IMR-90 (cell line): Measurements from ENCODE around the gene FARS2. TPM values are rescaled to one million over a fixed set of nuclear protein-coding genes. Genes with fewer than 3 reads are reported as not detected.

Source experiments
- ATAC-seq: fragments of 200-7000 bp; cut with Tn5 transposase; 2 replicates; pipeline ENCODE4 v1.9.1; 2020; ENCODE audit warnings: low read depth, mild to moderate bottlenecking, moderate library complexity
- BruUV-seq: library from RNA; stranded (reverse); fragments of 400-500 nt; replicated peaks from 2 replicates; lab custom pipeline; 2021; lab: Mats Ljungman, UMichigan
- CTCF ChIA-PET: fragments of 300-600 bp; formaldehyde crosslinking; extraction: SDS; loops from one replicate; lab custom pipeline; 2021; ENCODE audit warnings: antibody characterized with exemption; lab: Yijun Ruan, JAX
- POLR2A ChIA-PET: fragments of 300-600 bp; sonication (Branson Sonifier 250); formaldehyde crosslinking; loops from one replicate; lab custom pipeline; 2022; ENCODE audit warnings: antibody characterized with exemption; ENCODE audit not compliant: unreplicated experiment; lab: Charles Lee
- DNase-seq: peaks from one replicate; pipeline ENCODE4 v3.0.0; 2013
- H2AFZ ChIP-seq: replicated peaks from 2 replicates; pipeline ENCODE3; 2013; ENCODE audit warnings: low read length, mild to moderate bottlenecking; ENCODE audit not compliant: poor library complexity
- H2AK5ac ChIP-seq: 2 replicates; pipeline ENCODE4 v1.6.1; 2013; ENCODE audit warnings: low read depth, low read length, inconsistent platforms
- H2AK9ac ChIP-seq: replicated peaks from 2 replicates; pipeline ENCODE3; 2013; ENCODE audit warnings: mild to moderate bottlenecking, low read depth, low read length, moderate library complexity; ENCODE audit not compliant: poor library complexity
- H2BK120ac ChIP-seq: 2 replicates; pipeline ENCODE4 v1.6.1; 2013; ENCODE audit warnings: low read depth, low read length, inconsistent platforms
- H2BK15ac ChIP-seq: 3 replicates; pipeline ENCODE4 v1.6.1; 2013; ENCODE audit warnings: low read depth, low read length, inconsistent platforms
- H2BK20ac ChIP-seq: 2 replicates; pipeline ENCODE4 v1.6.1; 2013; ENCODE audit warnings: low read depth, mild to moderate bottlenecking, inconsistent platforms, low read length, moderate library complexity
- H2BK5ac ChIP-seq: 2 replicates; pipeline ENCODE4 v1.6.1; 2013; ENCODE audit warnings: mild to moderate bottlenecking, low read depth, low read length, inconsistent platforms; ENCODE audit not compliant: poor library complexity, severe bottlenecking
- H3K14ac ChIP-seq: replicated peaks from 2 replicates; pipeline ENCODE4 v1.6.1; 2013; ENCODE audit warnings: low read depth, low read length, inconsistent platforms
- H3K18ac ChIP-seq: 2 replicates; pipeline ENCODE4 v1.6.1; 2013; ENCODE audit warnings: low read depth, low read length, control low read depth
- H3K23ac ChIP-seq: 2 replicates; pipeline ENCODE4 v1.6.1; 2013; ENCODE audit warnings: low read depth, low read length, inconsistent platforms
- H3K27ac ChIP-seq: 2 replicates; pipeline ENCODE4 v1.5.1; 2013; ENCODE audit warnings: mild to moderate bottlenecking, control low read depth, low read length; ENCODE audit not compliant: insufficient read depth
- H3K27me3 ChIP-seq: 2 replicates; pipeline ENCODE4 v1.6.1; 2013; ENCODE audit warnings: low read length; ENCODE audit not compliant: control insufficient read depth, insufficient read depth
- H3K36me3 ChIP-seq: 2 replicates; pipeline ENCODE4 v1.6.1; 2013; ENCODE audit warnings: low read length, mixed read lengths; ENCODE audit not compliant: control insufficient read depth, insufficient read depth
- H3K4ac ChIP-seq: 2 replicates; pipeline ENCODE4 v1.6.1; 2013; ENCODE audit warnings: low read depth, low read length, inconsistent platforms
- H3K4me1 ChIP-seq: 2 replicates; pipeline ENCODE4 v1.6.1; 2013; ENCODE audit warnings: low read length, mixed read lengths; ENCODE audit not compliant: control insufficient read depth, insufficient read depth
- H3K4me2 ChIP-seq: 2 replicates; pipeline ENCODE4 v1.6.1; 2013; ENCODE audit warnings: low read depth, mild to moderate bottlenecking, control low read depth, low read length, moderate library complexity
- H3K4me3 ChIP-seq: 2 replicates; pipeline ENCODE4 v1.5.1; 2013; ENCODE audit warnings: low read depth, mild to moderate bottlenecking, control low read depth, low read length, moderate library complexity; ENCODE audit not compliant: insufficient read depth
- H3K56ac ChIP-seq: 2 replicates; pipeline ENCODE4 v1.6.1; 2013; ENCODE audit warnings: low read length, inconsistent platforms; ENCODE audit not compliant: insufficient read depth; ENCODE audit errors: extremely low read depth
- H3K79me1 ChIP-seq, 2 experiments: 2 replicates each; pipeline ENCODE4 v1.6.1; 2013; ENCODE audit warnings: low read length in 2 of 2, inconsistent platforms in 1 of 2, low read depth in 1 of 2
- H3K9ac ChIP-seq: 2 replicates; pipeline ENCODE4 v1.6.1; 2013; ENCODE audit warnings: low read depth, low read length, control low read depth
- H3K9me1 ChIP-seq: 2 replicates; pipeline ENCODE4 v1.6.1; 2013; ENCODE audit warnings: low read length, inconsistent platforms; ENCODE audit not compliant: insufficient read depth
- H3K9me3 ChIP-seq: 2 replicates; pipeline ENCODE4 v1.6.1; 2013; ENCODE audit warnings: low read length; ENCODE audit not compliant: control insufficient read depth, insufficient read depth
- H4K20me1 ChIP-seq: 2 replicates; pipeline ENCODE4 v1.6.1; 2013; ENCODE audit warnings: low read length, inconsistent platforms; ENCODE audit not compliant: insufficient read depth
- H4K5ac ChIP-seq: 2 replicates; pipeline ENCODE4 v1.6.1; 2013; ENCODE audit warnings: mild to moderate bottlenecking, low read depth, low read length, control low read depth
- H4K8ac ChIP-seq, 2 experiments: 2 replicates each; pipeline ENCODE4 v1.6.1; 2013; ENCODE audit warnings: low read depth in 2 of 2, low read length in 2 of 2, control low read depth in 1 of 2, inconsistent platforms in 1 of 2
- H4K91ac ChIP-seq: 2 replicates; pipeline ENCODE4 v1.6.1; 2013; ENCODE audit warnings: low read depth, low read length, inconsistent platforms; ENCODE audit not compliant: insufficient read depth
- BHLHE40 ChIP-seq: fragments of 150-350 bp; IDR thresholded peaks from 2 replicates; pipeline ENCODE4 v1.6.1; 2016; ENCODE audit warnings: mild to moderate bottlenecking, low read depth, low read length
- CHD1 ChIP-seq: IDR thresholded peaks from 2 replicates; pipeline ENCODE4 v1.6.1; 2012; ENCODE audit warnings: low read depth, low read length, improper control_type of control experiment
- ELK1 ChIP-seq: fragments of 150-350 bp; IDR thresholded peaks from 2 replicates; pipeline ENCODE4 v1.6.1; 2016; ENCODE audit warnings: low read depth, mild to moderate bottlenecking, low read length, moderate library complexity, borderline replicate concordance
- FOS ChIP-seq: fragments of 150-350 bp; IDR thresholded peaks from 2 replicates; pipeline ENCODE4 v1.6.1; 2016; ENCODE audit warnings: low read depth, low read length
- MAFK ChIP-seq: IDR thresholded peaks from 2 replicates; pipeline ENCODE4 v1.6.1; 2012; ENCODE audit warnings: low read depth, low read length, improper control_type of control experiment
- MAZ ChIP-seq: IDR thresholded peaks from 2 replicates; pipeline ENCODE4 v1.6.1; 2012; ENCODE audit warnings: low read depth, mild to moderate bottlenecking, low read length, improper control_type of control experiment, moderate library complexity, borderline replicate concordance
- MXI1 ChIP-seq: IDR thresholded peaks from 2 replicates; pipeline ENCODE4 v1.6.1; 2012; ENCODE audit warnings: low read depth, mild to moderate bottlenecking, low read length, moderate library complexity, borderline replicate concordance
- NFE2L2 ChIP-seq: fragments of 150-350 bp; IDR thresholded peaks from 2 replicates; pipeline ENCODE4 v1.6.1; 2016; ENCODE audit warnings: low read depth, mild to moderate bottlenecking, low read length
- POLR2A ChIP-seq: IDR thresholded peaks from 2 replicates; pipeline ENCODE4 v1.6.1; 2012; ENCODE audit warnings: mild to moderate bottlenecking, low read depth, low read length
- RAD21 ChIP-seq: IDR thresholded peaks from 2 replicates; pipeline ENCODE4 v1.6.1; 2012; ENCODE audit warnings: low read length, improper control_type of control experiment
- RCOR1 ChIP-seq: IDR thresholded peaks from 2 replicates; pipeline ENCODE4 v1.6.1; 2012; ENCODE audit warnings: mild to moderate bottlenecking, low read length, improper control_type of control experiment; ENCODE audit not compliant: insufficient replicate concordance
- RFX5 ChIP-seq: IDR thresholded peaks from 2 replicates; pipeline ENCODE4 v1.8.0; 2012; ENCODE audit warnings: low read depth, mild to moderate bottlenecking, low read length, moderate library complexity
- SMC3 ChIP-seq: fragments of 150-350 bp; IDR thresholded peaks from 2 replicates; pipeline ENCODE4 v1.6.1; 2016; ENCODE audit warnings: low read depth, mild to moderate bottlenecking, antibody characterized with exemption, low read length, moderate library complexity
- USF2 ChIP-seq: fragments of 150-350 bp; IDR thresholded peaks from 2 replicates; pipeline ENCODE4 v1.6.1; 2017; ENCODE audit warnings: mild to moderate bottlenecking, antibody characterized with exemption, low read length, low read depth
- WGBS, 2 experiments: methylation state at CpG; one replicate each; pipeline versions ENCODE4 v1.1.5 to v1.1.7; 2013; ENCODE audit warnings: missing lambda C conversion rate in 2 of 2; ENCODE audit not compliant: insufficient read length in 1 of 2; ENCODE audit errors: extremely low coverage in 2 of 2; 5-methylcytosine and 5-hydroxymethylcytosine counted together
- dilution Hi-C: fragments of 300-500 bp; cut with HindIII; formaldehyde crosslinking; loops from one replicate; pipeline ENCODE4 v1.14.3; 2018; ENCODE audit warnings: low sequenced_read_pairs; ENCODE audit not compliant: unreplicated experiment
- in situ Hi-C: fragments of 300-500 bp; cut with MboI; formaldehyde crosslinking; loops from 3 replicates; pipeline ENCODE4 v1.14.3; 2019; ENCODE audit warnings: low sequenced_read_pairs, inconsistent platforms, mixed read lengths
- intact Hi-C: fragments of 100-400 bp; cut with micrococcal nuclease; formaldehyde crosslinking; loops from 2 replicates; pipeline ENCODE4 v1.10.0; 2022
- polyA plus RNA-seq, 3 experiments: library from polyadenylated mRNA; depleted of rRNA; stranded (reverse); fragments of >200 nt; gene quantifications; 2 replicates each; pipeline ENCODE4 v1.2.3, GENCODE V29; 2012; ENCODE audit warnings: low replicate concordance in 1 of 3
- total RNA-seq: library from RNA; depleted of rRNA; stranded (reverse); fragments of >200 nt; gene quantifications from 2 replicates; pipeline ENCODE4 v1.2.3, GENCODE V29; 2012

FARS2 gene
- total and polyA plus RNA-seq, 2 of the 4 experiments (the other 2 are of a cell fraction): 12.1 to 28.9 TPM

GRCh38 chr6:5712349-5713215 lies 451.3 kb downstream of the FARS2 start (continued):
- TF ChIP-seq ELK1: no peak

GRCh38 chr6:5713519-5713918 lies 452.2 kb downstream of the FARS2 start:
- no peaks in the 10 kb centered on the region for H3K36me3 ChIP-seq
- in situ Hi-C loops (no loop called here), dilution Hi-C loops (no loop called here), intact Hi-C loops (no loop called here)
- no peak overlapping the region for H3K4ac ChIP-seq
- no peak overlapping the region for H4K8ac ChIP-seq
- no peak overlapping the region for H2AFZ ChIP-seq
- no peak overlapping the region for H3K9ac ChIP-seq
- H3K14ac ChIP-seq: no peak overlapping the region
- H3K9me3 ChIP-seq: peaks cover 2% of the 10 kb centered on the region; the same call in 1 of the 2 replicates
- no peak overlapping the region for H3K23ac ChIP-seq
- ATAC-seq (no peak), DNase-seq (no peak)
- no peak overlapping the region for H4K5ac ChIP-seq
- H2BK120ac ChIP-seq: no peak overlapping the region
- H3K79me1 ChIP-seq: no peaks in the 10 kb centered on the region
- H2AK5ac ChIP-seq: no peak overlapping the region
- no peak overlapping the region for H3K18ac ChIP-seq
- H2BK15ac ChIP-seq: no peak overlapping the region
- H3K4me1 ChIP-seq: no peaks in the 10 kb centered on the region
- ChIA-PET POLR2A (no interaction called here), CTCF (no interaction called here)
- no peak overlapping the region for H3K27ac ChIP-seq
- H2AK9ac ChIP-seq: no peak overlapping the region
- H2BK5ac ChIP-seq: no peak overlapping the region
- H4K20me1 ChIP-seq: no peaks in the 10 kb centered on the region
- no peak overlapping the region for H3K4me2 ChIP-seq
- 43% methylated on average over 4 of the region's 7 CpGs; no CpG with 5 or more reads in 1 of the 2 experiments for WGBS, 2 experiments
- no peaks in the 10 kb centered on the region for H3K27me3 ChIP-seq
- H4K91ac ChIP-seq: no peak overlapping the region
- H3K56ac ChIP-seq: no peak overlapping the region
- no peaks in the 10 kb centered on the region for H3K9me1 ChIP-seq
- no peak overlapping the region for H2BK20ac ChIP-seq
- H3K4me3 ChIP-seq: no peak overlapping the region
- BruUV-seq: no TSS peak
- no peak for TF ChIP-seq CHD1
- TF ChIP-seq RFX5: no peak
- no peak for TF ChIP-seq RAD21
- TF ChIP-seq MAZ: no peak
- TF ChIP-seq MAFK: no peak
- no peak for TF ChIP-seq FOS
- no peak for TF ChIP-seq ELK1
- no peak for TF ChIP-seq BHLHE40
- TF ChIP-seq MXI1: no peak
- no peak for TF ChIP-seq SMC3
- TF ChIP-seq RCOR1: no peak
- no peak for TF ChIP-seq NFE2L2
- TF ChIP-seq USF2: no peak
- TF ChIP-seq POLR2A: no peak
